WI38 (cell line): ENCODE data around the gene MTIF3.

ENCODE experiments used
- H3K4me3 ChIP-seq: 2 replicates; pipeline ENCODE4 v1.5.1; 2011; ENCODE audit warnings: low read depth, mild to moderate bottlenecking, control low read depth, low read length
- TF ChIP-seq, protein P1 (sequence below): IDR thresholded peaks from 2 replicates; pipeline ENCODE4 v1.5.1; 2012; ENCODE audit warnings: low read depth, mild to moderate bottlenecking, control low read depth, low read length

Gene MTIF3

GRCh38 chr13:27455331-27455855, 5.0 kb upstream of the MTIF3 start:
- TF ChIP-seq, protein P1, sequence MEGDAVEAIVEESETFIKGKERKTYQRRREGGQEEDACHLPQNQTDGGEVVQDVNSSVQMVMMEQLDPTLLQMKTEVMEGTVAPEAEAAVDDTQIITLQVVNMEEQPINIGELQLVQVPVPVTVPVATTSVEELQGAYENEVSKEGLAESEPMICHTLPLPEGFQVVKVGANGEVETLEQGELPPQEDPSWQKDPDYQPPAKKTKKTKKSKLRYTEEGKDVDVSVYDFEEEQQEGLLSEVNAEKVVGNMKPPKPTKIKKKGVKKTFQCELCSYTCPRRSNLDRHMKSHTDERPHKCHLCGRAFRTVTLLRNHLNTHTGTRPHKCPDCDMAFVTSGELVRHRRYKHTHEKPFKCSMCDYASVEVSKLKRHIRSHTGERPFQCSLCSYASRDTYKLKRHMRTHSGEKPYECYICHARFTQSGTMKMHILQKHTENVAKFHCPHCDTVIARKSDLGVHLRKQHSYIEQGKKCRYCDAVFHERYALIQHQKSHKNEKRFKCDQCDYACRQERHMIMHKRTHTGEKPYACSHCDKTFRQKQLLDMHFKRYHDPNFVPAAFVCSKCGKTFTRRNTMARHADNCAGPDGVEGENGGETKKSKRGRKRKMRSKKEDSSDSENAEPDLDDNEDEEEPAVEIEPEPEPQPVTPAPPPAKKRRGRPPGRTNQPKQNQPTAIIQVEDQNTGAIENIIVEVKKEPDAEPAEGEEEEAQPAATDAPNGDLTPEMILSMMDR, result no peak
- H3K4me3 ChIP-seq, result peak overlapping the region; percentile 38

DNA sequence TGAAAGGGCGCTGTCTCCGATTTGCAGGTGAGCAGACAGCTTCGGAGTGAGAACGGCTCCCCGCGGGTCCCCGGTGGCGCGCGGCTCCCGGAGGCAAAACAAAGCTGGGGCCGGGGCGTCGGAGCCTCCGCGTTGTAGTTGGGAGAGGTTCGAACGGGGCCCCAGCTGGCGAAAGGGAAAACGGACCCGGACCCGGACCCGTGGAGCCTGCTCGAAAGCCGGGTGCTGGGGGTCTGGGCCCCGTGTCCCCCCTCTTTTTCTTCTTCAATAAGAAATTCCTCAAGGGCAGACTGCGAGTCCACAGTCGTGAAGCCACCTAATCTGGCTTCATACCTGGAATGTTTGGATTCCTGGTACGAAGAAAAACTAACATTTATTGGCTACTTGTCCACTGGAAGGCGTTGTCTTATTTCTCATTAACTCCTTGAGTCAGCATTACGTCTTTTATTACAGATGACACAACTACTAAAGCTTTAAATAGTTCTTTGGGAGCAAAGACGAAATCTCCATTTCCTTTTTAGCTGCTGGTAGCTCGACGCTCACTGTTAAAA, 632 bp upstream of the MTIF3 start:
- TF ChIP-seq, protein P1, result no peak
- H3K4me3 ChIP-seq, result peak overlapping the region; percentile 95

- TF ChIP-seq, protein P1, result no peak
- peak overlapping the region; percentile 95 for H3K4me3 ChIP-seq
Measured at GRCh38 chr13:27449081-27449603, 1.2 kb downstream of the MTIF3 start.

- TF ChIP-seq, protein P1, result no peak
- no peak overlapping the region for H3K4me3 ChIP-seq
Measured at GRCh38 chr13:27448308-27448707, 2.1 kb downstream of the MTIF3 start.

- H3K4me3 ChIP-seq, result no peak overlapping the region
Measured at GRCh38 chr13:27446986-27447583, 3.3 kb downstream of the MTIF3 start.

DNA sequence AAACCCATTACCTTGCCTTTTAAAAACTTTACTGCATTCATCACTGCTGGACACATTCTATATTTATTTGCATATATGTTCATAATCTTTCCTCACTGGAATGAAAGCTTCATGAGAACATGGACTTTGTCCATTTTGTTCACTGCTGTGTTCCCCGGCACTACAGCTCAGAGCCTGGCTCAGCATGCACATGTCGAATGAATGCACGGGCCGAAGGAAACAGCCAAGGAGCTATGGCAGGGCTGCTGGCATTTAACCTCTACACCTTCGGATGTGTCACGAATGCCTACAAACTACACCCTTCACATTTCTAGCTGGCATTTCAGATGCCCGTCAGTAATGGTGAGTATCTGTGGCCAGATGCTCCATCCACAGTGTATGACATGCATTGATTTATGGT, 7.6 kb downstream of the MTIF3 start:
- no peak overlapping the region for H3K4me3 ChIP-seq
- TF ChIP-seq, protein P1, result no peak

More at GRCh38 chr13:27446986-27447583, 3.3 kb downstream of the MTIF3 start:
- TF ChIP-seq, protein P1, result no peak

DNA sequence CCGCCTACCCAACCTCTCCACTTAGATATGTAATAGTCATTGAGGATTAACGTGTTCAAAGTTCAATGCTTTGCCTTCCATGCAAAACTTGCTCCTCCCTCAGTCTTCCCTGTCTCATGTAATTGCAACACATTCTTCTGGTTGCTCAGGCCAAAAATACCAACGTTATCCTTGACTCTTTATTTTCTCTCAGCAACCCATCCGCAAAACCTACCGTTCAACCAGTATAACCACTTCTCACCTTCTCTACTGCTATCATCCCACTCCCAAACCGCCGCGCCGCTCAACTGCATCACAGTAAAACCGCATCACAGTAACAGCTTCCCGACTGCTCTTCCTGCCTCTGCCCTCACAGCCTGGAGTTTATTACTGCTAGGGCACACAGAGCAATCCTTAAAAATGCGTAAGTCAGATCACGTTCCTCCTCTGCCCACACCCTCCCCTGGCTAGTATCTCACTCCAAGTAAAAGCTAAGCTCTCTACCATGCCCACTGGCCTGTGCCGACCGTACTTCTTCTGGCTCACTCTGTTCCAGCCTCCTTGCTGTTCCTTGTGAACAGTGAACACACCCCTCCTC, 8.2 kb downstream of the MTIF3 start:
- no peak overlapping the region for H3K4me3 ChIP-seq
- TF ChIP-seq, protein P1, result no peak
